ENCODE results near the gene BAHD1.

DNA sequence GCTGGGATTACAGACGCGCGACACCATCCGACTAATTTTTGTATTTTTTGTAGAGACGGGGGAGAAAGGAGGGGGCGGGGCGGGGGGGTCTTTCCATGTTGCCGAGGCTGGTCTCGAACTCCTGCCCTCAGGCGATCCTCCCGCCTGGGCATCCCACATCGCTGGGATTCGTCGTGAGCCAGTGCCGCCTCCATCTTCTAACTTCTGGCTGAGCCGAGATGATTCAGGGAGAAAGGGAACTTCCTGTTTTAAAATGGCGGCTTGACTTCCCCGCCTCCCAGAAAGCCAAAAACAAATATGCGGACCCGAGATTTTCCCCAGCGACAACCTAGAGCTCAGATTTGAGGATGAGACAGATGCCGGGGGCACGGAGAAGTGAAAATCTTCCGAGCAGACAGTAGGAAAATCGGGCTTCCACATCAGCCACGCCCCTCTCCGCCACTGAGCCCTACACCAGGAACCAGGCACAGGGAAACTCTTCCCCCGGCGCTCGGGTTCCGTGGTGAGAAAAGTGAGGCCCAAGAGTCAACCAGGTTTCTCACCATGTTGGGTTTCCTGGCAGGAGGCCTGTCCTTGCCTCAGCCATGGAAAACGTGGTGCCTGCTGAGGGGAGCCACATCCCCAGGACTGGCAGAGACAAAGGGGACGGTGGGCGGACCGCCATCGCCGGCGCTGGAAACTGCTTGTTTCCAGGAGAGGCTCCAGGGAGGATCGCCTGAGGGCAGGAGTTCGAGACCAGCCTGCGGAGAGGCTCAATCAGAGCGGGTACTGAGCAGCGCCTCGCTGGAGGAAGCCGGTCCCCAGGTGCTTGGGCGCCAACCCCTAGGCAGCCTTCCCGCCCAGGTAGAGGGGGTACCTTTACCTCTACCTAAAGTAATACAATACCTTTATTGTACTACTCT, 48.8 kb downstream of the BAHD1 start:
- TF ChIP-seq, protein P1, sequence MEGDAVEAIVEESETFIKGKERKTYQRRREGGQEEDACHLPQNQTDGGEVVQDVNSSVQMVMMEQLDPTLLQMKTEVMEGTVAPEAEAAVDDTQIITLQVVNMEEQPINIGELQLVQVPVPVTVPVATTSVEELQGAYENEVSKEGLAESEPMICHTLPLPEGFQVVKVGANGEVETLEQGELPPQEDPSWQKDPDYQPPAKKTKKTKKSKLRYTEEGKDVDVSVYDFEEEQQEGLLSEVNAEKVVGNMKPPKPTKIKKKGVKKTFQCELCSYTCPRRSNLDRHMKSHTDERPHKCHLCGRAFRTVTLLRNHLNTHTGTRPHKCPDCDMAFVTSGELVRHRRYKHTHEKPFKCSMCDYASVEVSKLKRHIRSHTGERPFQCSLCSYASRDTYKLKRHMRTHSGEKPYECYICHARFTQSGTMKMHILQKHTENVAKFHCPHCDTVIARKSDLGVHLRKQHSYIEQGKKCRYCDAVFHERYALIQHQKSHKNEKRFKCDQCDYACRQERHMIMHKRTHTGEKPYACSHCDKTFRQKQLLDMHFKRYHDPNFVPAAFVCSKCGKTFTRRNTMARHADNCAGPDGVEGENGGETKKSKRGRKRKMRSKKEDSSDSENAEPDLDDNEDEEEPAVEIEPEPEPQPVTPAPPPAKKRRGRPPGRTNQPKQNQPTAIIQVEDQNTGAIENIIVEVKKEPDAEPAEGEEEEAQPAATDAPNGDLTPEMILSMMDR (IDR thresholded peaks at IDR 0.05): no peak
- no peak for TF ChIP-seq POLR2A (IDR thresholded peaks at IDR 0.05)

All from adrenal gland (tissue), 5 donors.